HL-60/S4 treated with retinoic acid at 250 ng/mL for 4 days and 3 days (cell line): ENCODE data around the gene MRPS6.

ENCODE experiments used
- in situ Hi-C: fragments of 300-500 bp; cut with MboI; formaldehyde crosslinking; loops from 2 replicates; pipeline ENCODE4 v1.7.0; 2022; ENCODE audit warnings: low sequenced_read_pairs

MRPS6 gene

DNA sequence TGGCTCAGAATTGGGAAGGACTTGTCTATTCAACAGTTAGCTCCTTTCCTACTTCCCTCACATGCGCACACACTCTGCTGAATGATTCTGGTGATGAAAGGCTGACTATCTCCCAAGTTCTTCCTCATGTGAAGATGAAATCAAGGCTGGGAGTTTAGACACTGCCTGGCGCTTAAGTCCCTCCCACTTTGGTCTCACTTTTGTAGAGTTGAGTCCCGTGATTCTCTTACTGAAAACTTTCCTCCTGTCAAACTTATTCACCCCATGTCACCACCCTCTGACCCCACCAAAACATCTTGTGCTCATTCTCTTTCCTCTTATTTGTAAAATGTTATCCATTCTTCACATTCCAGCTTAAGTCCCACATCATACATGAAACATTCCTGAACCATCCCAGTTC, 8.4 kb upstream of the MRPS6 start:
- in situ Hi-C loops = no loop called here

DNA sequence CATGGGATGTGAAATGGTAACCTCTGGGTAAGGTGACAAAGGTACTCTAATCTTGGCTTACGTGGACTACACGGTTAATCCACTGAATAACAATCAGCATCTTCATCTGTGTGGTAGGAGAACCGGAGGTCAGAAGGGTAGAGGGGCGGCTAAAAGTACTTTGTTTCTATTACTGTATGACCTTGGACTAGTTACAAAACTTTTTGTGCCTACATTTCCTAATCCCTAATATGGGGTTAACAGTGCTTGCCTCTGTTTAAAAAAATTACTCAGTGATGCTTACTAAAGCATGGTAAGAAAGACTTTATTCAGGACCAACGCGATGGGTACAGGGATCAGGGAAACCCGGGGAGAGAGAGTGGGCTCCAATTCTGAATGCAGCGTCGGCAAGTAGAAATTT, 1.7 kb upstream of the MRPS6 start:
- in situ Hi-C loops = no loop called here

DNA sequence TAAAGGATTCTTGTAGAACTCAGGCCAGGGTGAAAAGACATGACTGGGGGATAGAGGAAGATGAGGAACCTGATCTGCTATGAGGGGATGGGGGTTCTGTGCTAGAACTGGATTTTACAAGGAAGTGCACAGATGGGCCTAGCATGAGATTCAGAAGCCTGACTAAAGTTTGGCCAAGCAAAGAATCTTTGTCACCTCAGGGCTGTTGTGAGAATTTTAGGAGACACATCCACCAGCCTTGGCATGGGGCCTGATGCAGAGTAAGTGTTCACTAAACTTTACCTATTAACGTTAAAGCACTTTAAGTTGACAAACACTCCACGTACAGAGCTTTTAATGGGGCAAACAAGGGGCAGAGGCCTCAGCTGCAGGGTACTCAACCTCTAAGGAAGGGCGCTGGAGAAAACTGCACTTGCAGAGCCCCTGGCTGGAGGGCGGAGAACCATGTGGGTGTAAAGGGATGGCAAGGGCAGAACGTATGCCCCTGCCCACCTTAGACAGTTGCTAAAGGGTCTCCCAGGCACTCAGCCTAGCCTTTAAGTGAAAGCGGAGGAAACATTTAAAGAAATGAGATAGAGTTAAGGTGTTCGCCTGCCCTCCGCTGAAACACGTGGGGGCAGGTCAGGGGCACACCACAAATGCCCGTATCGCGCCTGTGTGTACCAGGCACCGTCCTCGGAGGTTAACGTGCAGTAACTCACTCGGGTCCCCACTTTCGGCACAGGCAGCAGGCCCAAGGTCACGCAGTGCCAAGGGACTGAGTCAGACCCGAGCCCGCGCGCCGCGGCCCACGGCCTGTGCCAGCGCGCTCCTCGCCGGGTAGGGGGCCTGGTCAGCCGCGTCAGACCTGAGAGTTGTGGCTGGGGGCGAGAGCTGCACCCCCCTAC, 990 bp upstream of the MRPS6 start:
- in situ Hi-C loops = no loop called here

DNA sequence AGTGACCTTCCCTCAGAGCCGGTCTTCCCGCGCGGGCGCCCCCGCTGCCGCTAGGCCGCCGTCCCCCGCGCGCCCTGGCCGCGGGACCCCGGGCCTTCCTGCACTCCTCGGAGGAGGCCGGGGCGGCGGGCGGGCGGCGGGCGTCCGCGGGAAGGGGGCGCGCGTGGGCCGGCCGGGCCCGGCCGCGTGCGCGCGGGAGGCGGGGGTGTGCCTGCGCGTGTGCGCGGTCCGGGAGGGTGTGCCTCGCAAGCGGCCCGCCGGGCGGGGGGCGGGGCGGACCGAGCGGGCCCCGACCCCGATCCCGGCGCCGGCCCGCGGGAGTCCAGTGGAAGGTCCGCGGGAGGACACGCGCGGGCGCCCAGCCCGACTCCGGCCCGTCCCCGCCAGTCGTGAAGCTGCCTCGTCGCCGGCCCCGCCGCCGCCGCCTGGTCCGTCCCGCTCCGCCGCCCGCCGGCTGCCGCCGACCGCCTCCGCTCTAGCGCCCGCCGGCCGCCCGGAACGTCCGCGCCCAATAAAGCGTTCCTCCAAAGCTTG, 438 bp downstream of the MRPS6 start:
- in situ Hi-C loops = no loop called here

DNA sequence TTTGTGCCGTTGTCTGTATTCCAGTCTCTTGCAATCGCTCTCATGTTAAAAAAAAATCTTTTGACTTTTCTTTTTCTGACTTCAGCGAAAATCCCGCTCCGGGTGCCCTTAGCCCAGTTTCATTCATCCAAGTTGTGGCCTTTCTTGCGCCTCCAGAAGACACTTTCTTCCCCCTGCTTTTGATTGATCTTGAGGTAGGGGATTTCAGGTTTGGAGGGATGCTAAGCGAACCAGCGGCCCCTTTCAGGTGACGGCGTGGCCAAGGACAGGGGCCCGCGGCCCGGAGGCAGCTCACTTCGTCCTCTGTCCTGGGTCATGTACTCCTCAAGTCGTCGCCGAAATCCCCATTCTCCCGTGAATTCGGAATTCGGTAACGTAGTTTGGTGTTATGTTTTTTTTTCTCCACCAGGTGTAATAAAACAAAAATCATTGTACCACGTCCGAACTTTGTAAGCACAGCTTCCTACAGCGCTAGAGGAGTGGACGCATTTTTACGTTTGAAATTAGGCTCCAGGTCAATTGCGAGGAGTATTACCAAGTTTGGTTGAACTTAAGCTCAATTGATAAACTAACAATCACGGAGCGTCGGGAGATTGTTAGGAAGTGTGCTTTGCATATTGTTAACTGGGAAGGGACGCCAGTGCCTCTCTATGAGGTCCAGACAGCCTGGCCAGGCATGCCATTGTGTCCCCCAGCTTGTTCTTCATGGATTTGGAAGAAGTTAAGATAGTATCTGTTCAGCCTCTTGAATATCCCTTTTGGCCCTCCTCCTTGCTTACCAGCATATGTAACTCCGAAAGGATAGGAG, 1.1 kb downstream of the MRPS6 start:
- in situ Hi-C loops = no loop called here

DNA sequence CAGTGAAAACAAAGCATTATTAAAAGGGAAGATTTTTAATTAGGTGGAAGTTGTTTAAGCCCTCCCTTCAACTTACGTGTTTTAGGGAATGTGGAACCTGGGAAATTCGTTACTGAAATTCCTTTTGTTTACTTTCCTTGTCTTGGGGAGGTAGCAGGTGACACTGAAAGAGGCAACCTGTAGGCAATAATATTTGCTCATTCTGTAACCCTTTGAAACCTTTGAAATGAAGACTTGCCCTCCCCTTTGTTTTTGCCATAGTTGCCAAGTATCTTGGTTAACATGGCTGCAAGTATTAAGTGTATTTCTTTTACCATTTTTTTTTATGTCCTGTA, 1.7 kb downstream of the MRPS6 start:
- in situ Hi-C loops = no loop called here

DNA sequence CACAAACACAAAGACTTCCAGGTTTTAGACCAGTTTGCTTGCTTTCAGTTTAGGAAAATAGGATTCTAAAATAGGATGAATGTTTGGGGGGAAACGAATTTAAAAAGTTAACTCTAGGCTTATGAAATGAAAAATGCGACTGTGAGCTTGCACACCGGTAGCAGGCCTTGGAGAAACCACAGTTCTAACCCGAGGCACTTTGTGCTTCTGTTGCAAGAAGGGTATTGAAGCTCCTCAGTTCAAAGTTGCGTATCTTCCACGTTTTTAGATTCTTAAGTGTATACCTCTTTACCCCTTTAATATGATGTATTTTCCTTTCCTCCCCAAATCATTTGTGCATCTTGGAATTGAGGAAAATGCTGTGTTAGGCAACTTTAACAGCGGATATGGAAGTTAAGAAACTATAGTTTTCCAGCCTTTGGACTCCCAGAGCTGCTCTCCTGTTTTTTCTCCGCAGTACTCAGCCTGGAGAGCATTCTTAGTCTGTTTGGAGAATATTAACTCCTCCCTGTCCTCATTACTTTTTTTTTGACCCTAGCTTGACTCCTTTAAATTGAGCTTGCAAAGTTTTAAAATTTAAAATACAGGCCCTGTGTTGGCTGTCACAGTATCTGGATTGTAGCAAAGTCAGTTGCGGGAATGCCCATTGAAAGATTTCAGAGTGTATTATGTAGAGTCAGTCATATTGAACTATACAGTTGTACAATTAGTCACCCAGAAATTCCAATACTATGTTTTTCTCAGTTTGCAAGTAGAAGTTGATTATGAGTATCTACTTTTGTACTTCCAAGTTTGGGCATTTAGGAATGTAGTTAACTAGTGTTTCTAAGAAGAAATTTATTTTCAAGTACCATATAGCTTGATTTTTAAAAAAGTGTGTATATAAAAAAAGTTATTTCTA, 2.6 kb downstream of the MRPS6 start:
- in situ Hi-C loops = no loop called here

DNA sequence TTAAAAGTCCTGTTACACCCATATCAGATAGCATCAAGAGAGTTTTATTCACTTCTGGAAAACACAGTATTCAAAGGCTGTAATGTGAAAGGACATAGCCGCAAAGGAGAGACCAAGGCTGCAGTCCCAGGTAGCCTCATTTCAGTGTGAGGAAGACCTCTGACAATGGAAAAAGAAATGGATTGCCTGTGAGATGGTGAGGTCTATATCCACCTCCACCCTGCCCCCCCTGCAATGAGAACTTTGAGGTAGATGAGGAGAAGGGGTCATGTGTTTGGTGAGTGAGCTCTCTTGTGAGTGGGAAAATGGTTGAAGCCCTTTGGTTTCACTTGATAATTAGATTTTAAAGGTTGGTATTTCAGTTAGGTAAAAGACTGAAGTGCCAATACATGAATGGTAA, 3.5 kb downstream of the MRPS6 start:
- in situ Hi-C loops = no loop called here

DNA sequence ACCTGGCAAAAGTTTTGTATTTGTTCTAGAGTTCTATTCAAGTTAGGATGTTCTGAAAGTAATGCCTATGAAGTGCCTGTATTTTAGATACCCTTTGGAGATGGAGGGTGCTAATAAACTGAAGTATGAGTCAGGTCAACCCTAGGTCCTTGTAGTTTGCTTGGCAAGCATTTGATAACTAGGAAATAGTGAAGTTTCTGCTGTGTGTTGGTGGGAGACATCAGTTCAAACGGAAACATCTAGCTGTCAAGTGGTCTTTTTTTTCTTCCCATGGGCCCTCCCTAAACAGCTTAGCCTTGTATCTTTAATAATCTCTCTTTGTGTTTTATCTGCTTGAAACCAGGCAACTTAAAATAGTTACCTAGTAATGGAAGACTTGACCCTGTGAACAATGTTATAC, 4.5 kb downstream of the MRPS6 start:
- in situ Hi-C loops = no loop called here

DNA sequence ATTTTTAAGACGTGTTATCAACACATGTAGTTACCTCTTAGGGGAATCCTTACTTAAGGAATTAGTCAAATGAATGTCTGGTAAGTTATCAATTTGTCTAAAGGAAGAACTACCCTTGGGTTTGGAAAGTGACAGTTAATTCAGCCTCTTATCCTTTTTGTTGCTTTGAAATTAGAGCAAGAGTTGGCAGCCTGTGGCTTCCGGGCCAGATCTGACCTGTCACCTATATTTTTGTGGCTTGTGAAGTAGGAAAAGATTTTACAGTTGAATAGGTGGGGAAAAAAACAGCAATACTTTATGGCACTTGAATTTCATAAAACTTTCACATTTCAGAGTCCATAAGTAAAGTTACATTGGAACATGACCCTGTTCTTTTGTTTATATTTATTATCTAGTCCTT, 5.5 kb downstream of the MRPS6 start:
- in situ Hi-C loops = no loop called here

DNA sequence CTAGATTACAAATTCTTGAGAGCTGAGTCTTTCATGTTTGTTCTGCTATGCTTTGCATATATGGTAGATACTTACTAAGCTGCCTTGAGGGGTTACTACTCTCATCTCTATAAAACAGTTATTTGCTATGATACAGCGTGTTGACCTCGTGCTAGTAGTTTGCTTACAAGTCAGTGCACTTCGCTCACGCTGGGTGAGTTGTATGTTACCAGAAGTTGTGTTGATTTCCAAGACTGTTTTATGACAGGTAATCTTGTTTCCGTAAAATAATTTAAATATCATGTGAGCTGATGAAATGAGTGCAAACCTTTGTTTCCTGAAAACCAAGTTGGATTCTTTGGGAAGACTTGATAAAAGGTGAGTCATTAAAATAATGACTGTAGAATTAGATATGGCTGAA, 7.3 kb downstream of the MRPS6 start:
- in situ Hi-C loops = no loop called here

DNA sequence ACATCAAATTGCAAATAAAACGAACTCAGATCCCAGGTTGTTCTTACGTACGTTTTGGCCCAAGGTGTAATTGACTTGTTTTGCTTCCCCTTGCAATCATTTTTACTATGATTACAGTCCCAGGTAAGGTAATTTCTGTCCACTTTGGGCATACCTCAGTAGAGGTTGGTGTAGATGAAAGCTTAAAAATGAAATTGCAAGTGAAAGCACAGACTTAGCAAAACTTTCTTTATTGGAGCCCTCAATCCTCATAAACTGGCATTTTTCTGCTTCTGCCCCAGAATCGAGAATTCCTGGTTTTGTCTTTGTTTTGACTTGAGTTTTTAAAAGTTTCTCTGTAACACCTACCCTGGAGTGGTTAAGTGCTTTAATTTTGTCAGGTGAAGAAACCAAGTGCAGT, 9.4 kb downstream of the MRPS6 start:
- in situ Hi-C loops = no loop called here

DNA sequence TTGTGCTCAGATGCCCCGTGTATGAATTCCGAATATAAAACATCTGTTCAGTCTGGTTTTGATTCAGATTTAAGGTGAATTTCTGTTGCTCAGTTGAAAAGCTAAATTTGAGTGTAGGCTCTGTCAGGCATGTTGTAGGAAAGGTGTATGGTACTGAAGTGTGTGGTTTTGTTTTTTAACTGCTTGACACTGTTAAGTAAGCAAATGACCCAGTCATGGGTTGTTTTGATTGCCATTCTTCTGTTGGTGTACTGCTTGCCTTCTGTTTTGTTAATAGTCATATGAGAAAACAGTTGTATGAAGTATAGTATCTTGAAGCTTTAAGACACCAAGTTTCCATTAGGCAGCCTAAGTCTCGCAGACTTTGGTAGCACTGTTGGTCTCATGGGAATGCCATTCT, 10.0 kb downstream of the MRPS6 start:
- in situ Hi-C loops = no loop called here

DNA sequence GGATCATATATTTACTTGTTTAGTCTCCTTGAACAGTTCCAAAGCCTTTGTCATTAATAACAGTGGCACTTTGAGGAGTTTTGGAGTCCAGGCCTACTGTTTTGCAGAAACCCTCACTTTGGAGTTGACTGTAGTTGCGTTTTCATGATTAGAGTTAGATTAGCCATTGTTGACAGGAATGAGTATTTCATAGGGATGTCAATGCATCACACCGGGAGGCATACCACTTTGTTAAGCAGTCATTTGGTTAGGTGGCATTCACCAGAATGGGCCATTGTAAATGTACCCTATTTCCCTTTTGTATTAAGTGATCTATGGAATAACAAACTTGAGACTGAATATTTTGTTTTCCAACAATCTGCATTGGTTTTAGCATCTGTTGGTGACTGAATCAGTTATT, 11.8 kb downstream of the MRPS6 start:
- in situ Hi-C loops = no loop called here

DNA sequence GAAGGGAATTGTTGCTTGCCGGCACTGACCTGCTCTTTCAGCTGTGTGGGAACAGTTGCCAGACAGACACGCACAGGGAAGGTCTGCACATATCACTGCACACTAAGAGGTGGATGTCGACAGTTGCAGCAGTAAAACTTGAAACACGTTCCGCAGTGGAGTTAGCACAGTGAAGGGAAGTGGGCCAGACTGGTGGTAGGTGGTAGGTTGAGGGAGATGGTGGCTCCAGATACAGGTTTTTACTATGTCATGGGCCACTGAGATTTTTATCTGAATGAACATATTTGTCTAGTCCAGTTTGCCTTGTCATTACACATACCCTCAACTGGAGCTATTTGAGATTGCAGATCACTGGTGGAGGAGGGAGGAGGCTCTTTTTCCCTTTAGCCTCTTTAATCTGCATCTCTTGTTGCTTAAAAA, 13.5 kb downstream of the MRPS6 start:
- in situ Hi-C loops = no loop called here

DNA sequence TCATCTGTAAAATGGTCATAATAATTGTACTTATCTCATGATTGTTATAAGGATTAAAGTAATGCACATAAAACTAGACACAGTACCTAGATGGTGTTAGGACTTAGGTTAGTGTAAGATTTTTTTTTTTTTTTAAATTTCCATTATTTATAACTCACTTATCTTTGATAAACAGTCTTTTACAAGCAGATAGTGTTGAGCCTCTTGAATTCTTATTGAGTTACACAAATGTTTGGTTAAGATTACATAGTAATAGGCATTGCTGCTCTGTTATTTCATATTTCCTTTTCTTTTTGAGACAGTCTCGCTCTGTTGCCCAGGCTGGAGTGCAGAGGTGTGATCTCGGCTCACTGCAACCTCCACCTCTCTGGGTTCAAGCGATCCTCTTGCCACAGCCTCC, 15.4 kb downstream of the MRPS6 start:
- in situ Hi-C loops = no loop called here

DNA sequence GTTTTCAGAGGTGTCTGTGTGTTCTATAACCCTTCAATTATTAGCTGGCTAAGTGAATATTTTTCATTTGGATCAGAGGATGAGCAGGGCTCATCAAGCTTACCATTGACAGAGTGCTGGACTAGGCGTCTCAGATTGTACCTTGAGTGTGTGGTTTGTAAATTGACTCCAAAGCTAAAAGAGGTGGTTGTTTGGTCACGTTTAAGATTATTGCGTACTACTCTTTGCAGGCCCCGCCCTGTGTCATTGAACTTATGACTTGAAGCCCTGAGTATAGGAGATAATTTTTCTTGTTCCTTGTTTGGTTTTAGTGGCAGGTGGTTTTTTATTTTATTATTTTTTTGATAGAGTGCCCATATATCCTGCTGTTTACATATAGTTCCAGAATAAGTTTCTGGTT, 17.7 kb downstream of the MRPS6 start:
- in situ Hi-C loops = no loop called here

DNA sequence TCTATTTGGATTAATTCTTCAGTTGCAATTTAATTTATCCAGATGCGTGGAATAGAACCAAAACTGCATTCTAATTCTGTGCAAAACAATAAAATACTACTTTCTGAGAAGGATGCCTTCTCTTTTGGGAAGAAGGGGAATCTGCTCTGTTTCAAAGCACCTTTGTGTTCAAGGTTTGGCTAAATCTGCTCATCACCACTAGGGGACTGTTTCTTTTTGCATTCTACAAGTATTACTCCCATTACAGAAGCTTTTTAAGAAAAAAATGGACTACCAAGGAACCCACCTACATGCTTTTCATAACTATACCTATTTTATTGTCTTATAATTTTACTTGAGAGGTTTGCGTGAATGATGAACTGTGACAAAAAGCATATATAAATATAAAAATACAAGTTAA, 18.2 kb downstream of the MRPS6 start:
- in situ Hi-C loops = no loop called here

DNA sequence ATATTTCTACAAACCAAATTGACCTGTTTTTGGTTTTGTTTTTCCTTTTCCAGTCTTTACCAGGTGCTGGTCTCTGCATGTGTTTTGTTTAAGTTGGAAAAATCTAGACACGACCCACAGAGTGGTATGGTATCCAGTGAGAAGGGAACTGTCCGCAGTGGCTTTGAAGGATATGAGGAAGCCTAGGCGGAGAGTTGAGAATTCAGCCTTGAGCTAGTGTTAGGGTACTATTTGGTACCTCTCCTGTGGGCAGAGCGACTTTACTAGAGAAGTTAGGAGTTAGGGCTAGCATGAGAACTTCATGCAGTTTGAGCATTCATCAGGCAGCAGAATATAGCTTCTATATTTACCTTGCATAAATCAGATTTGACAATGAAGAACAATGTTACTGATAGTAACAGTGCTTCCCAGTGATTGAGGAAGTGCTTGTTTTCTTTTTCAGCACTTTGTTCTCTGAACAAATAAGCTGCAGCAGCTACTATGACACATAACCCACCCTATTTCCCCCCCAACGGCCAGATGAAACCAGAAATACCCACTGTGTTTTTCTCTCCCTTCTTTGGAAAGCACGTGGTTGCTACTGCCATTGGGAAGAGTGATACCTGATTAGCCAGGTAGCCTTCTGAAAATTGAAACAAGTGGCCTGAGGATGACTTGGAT, 19.0 kb downstream of the MRPS6 start:
- in situ Hi-C loops = no loop called here

DNA sequence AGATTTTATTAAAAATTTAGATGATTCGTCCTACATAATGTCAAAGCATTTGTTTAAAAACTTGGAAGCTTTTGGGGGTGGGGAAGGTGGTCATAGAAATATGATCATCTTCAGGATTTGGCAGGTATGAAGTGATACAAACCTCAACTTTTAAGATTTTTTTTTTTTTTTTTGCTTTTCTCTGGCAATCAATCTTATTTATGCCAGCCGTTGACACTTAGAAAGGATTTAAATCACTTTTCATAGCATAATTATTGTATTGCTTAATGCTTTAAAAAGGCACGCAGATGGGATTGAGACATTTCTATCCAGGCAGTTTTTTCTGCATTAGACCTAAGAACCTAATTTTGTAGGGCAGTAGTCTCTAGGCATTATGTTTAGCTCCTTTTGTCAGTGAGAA, 19.7 kb downstream of the MRPS6 start:
- in situ Hi-C loops = no loop called here

DNA sequence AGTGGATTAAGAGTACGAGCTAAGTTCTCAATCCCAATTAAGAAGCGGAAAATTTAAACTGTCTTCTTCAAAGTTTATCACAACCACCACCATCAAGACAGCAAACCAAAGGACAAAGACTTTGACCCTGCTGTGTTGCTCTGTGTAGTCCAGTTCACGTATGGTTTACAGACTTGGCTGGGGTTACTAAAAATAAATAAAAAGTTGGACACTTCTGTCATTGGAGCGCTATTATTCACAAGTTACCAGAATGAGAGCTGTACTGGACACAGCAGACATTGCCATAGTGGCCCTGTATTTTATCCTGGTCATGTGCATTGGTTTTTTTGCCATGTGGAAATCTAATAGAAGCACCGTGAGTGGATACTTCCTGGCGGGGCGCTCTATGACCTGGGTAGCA, 21.6 kb downstream of the MRPS6 start:
- in situ Hi-C loops = no loop called here
